Urothelium cell line (cell line): ENCODE results near the gene RNF135.
"Not testable (repeated sequence)": the region's sequence is repeated elsewhere in the genome, so short reads cannot be mapped to it uniquely, and the experiment has no call there.

Experiments
- DNase-seq: peaks from one replicate; pipeline ENCODE4 v3.0.0; 2011; ENCODE audit warnings: low spot score, mixed read lengths
- FAIRE-seq: peaks from 2 replicates; lab custom pipeline; 2011; peaks lifted over from hg19 to GRCh38; lab: Jason Lieb, UNC

The RNF135 gene

DNA sequence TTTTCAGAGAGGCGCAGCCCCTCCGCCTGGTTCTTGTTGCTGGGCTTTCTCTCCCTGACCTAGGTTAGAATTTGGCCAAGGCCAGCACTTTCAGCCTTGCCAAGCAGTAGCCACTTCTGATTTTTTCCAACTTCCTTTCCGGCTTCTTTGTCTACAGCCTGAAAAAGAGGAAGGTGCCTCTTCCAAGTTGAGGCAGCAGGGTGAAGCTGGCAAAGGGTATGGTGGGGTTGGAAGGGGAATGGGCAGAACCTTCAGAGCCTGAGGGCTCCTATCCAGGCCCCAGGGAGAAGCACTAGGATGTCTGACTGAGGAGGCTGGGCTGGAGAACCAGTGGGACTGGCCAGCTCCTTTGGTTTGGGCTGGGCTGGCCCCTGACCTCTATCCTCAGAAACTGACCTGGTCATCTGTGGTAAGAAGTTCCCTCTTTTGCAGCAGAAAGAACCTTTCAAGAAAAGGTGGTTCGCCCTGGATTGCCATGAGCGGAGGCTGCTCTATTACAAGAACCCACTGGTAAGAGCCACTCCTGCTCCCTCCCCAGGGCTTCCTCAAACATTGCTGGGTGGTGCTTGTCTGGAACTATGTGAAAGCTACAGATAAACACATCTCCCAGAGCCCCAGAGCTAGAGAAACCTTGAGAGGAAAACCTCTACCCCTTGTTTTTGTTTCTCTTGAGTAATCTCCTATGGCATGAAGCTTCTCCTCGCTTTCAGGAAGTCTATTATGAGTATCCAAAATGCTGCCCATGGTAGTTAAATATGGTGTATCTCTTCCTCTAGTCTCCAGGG lies 16.6 kb upstream of the RNF135 start:
- FAIRE-seq (no peak), DNase-seq (no peak)

- DNase-seq (no peak), FAIRE-seq (no peak)
Observed at GRCh38 chr17:30956764-30957374, 14.0 kb upstream of the RNF135 start.

DNA sequence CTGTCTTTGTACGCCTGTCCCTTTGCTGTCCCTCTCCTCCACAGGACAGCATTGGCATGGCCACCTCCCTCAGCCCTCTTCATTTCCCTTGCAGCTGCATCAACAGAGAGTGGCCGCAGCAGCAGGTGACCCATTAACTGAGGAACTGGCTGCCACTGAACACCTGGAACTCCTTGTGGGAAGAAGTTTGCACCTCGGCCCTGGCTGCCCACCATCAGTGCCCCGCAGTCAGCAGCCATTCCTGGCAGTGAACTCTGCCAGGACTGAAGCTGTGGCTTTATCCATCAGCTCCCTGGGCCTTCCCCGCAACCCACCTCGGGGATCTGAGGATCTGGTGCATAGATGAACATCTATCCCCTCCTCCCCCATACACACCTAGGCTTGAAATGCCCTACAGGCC lies 13.1 kb upstream of the RNF135 start:
- FAIRE-seq (no peak), DNase-seq (no peak)

DNA sequence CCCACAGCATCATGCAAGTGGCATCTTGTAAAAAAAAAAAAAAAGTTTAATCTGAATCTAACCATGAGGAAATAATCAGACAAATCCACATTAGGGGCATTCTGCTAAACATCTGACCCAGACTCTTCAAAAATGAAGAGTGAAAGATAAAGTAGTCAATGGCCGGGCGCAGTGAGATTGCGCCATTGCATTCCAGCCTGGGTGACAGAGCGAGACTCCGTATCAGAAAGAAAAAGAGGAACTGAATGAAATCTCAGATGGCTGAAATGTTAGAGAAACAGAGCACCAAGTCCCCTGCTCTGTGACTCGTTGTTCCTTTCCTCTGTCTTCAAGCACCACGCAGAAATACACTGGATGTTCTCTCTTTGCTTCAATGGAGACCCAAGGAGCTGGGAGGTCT lies 12.7 kb upstream of the RNF135 start:
- DNase-seq (no peak), FAIRE-seq (no peak)

DNA sequence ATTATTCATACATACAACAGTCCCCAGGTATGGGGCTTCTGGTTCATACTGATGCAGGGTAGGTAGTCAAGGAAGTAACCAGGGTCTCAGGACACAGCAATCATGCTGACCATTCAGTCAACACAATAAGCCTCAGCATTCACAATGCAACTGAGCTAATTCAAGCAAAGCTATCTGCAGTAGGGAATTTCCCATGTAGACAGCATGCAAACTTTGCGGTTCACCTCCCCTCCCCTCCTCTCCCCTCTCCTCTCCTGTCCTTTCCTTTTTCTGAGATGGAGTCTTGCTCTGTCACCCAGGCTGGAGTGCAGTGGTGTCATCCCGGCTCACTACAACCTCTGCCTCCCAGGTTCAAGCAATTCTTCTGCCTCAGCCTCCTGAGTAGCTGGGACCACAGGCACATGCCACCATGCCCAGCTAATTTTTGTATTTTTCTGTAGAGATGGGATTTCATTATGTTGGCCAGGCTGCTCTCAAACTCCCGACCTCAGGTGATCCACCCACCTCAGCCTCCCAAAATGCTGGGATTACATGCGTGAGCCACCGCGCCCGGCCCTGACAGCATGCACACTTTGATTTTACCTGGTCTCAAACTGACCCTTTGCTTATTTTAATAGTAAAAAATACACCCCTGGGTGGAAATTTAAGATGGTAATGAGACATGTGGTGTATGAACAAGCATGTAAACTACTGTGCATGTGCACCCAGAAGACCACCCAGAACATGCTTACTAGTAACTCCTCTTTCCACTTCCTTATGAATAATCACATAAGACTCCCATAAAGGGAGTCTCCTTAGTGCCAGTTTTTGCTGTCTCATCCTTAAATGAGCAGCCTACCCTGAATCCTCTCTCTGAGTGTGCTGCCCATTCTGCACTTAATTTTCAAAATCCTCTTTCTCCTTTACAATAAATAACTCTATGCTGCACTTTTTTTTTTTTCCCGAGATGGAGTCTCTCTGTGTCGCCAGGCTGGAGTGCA lies 9.3 kb upstream of the RNF135 start:
- FAIRE-seq (no peak), DNase-seq (no peak)

DNA sequence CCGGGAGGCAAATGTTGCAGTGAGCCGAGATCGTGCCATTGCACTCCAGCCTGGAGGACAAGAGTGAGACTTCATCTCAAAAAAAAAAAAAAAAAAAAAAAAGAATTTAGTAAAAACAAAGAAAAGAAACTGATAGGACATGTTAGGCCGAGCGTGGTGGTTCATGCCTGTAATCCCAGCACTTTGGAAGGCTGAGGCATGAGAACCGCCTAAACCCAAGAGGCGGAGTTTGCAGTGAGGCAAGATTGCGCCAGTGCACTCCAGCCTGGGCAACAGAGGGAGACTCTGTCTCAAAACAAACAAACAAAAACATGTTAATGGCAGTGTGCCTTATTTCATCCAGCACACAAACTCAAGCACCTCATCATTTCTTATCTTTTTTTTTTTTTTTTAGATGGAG lies 6.5 kb upstream of the RNF135 start:
- FAIRE-seq, result not testable (repeated sequence)

GRCh38 chr17:30964876-30965275 lies 6.0 kb upstream of the RNF135 start:
- FAIRE-seq, result no peak

More for the DNA sequence above, 6.5 kb upstream of the RNF135 start:
- not testable (repeated sequence) for DNase-seq

GRCh38 chr17:30965686-30966085 lies 5.2 kb upstream of the RNF135 start:
- FAIRE-seq, result no peak
- DNase-seq, result no peak

More at GRCh38 chr17:30964876-30965275, 6.0 kb upstream of the RNF135 start:
- no peak for DNase-seq

DNA sequence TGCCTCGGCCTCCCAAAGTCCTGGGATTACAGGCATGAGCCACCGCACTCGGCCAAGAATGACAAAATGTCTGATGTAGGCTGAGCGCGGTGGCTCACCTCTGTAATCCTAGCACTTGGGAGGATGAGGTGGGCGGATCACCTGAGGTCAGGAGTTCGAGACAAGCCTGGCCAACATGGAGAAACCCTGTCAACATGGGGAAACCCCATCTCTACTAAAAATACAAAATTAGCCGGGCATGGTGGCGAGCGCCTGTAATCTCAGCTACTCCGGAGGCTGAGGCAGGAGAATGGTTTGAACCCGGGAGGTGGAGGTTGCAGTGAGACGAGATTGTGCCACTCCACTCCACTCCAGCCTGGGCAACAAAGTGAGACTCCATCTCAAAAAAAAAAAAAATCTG lies 2.9 kb upstream of the RNF135 start:
- not testable (repeated sequence) for FAIRE-seq, DNase-seq

- DNase-seq (no peak), FAIRE-seq (no peak)
Observed at GRCh38 chr17:30969989-30970830, 629 bp upstream of the RNF135 start.

DNA sequence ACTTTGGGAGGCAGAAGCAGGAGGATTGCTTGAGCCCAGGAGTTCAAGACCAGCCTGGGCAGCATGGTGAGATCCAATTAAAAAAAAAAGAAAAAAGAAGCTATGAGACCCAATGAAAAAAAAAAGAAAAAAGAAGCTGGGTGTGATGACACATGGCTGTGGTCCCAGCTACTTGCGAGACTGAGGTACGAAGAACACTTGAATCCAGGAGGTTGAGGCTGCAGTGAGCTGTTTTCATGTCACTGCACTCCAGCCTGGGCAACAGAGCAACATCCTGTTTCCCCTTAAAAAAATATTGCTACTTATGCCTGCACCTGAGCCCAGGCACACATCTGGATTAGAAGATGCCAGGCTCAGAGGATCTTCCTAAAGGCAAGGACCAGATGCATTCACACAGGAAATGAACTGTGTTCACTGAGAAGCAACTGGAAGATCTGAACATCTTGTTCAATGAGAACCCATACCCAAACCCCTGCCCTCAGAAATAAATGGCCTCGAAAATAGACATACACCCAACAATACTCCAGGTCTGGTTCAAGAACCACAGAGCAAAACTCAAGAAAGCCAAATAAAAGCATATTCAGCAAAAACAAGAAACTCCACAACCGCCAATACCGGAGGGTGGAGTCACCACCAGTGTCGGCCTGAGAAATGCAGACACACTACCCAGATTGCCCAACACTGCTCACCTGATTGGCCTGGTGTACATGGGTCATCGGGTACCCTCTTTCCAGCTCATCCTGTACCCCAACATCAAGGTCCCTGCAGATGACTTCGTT lies 4.4 kb downstream of the RNF135 start:
- FAIRE-seq (no peak), DNase-seq (no peak)

GRCh38 chr17:30979919-30980318 lies 9.1 kb downstream of the RNF135 start:
- not testable (repeated sequence) for DNase-seq, FAIRE-seq

DNA sequence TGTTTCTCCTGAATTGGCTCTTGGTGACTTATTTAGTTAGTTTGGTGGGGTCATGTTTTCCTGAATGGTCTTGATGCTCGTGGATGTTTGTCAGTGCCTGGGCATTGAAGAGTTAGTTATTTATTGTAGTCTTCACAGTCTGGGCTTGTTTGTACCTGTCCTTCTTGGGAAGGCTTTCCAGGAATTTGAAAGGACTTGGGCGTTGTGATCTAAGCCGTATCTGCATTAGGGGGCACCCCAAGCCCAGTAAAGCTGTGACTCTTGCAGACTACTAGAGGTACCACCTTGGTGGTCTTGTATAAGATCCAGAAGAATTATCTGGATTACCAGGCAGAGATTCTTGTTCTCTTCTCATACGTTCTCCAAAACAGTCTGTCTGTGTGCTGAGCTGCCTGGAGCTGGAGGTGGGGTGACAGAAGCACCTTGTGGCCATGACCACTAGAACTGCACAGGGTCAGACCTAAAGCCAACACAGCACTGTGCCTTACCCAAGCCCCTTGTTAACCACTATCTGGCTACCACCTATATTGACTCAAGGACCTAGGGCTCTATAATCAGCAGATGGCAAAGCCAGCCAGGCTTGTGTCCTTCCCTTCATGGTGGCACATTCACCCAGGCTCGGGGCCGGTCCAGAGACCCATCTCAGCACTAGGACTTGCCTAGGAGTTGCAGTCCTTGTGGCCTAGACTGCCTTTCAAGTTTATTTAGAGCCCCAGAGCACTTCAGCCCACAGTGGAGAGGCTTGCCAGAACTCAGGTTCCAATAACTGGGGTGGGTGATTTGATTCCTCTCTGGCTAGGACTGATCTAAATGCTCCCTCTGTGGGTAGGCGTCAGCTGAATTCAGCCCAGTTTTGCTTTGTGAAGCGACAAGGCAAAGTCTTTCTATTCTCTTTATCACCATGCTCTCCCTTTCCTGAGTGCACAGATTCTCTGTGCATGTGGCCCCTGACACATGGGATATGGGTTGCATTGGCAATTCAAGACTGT lies 11.0 kb downstream of the RNF135 start:
- no peak for DNase-seq
- FAIRE-seq, result no peak

DNA sequence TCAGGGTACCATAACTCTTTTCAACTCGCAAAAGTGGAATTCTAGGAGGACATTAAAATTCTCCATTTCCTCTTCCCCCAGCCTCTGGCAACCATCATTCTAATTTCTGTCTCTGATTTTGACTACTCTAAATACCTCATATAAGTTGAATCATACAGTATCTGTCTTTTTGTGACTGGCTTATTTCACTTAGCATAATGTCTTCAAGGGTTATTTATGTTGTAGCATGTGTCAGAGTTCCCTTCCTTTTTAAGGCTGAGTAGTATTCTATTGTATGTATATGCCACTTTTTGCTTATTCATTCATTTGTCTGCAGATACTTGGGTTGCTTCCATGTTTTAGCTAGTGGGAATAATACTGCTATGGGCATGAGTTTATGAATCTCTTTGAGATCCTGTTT lies 12.0 kb downstream of the RNF135 start:
- DNase-seq (no peak), FAIRE-seq (no peak)

GRCh38 chr17:30990458-30990857 lies 19.6 kb downstream of the RNF135 start:
- FAIRE-seq, result no peak
- DNase-seq, result no peak

GRCh38 chr17:30992551-30992950 lies 21.7 kb downstream of the RNF135 start:
- no peak for DNase-seq
- FAIRE-seq, result no peak

- DNase-seq (no peak), FAIRE-seq (no peak)
Observed at GRCh38 chr17:30995347-30995746, 24.5 kb downstream of the RNF135 start.

GRCh38 chr17:30996486-30996885 lies 25.6 kb downstream of the RNF135 start:
- no peak for DNase-seq
- no peak for FAIRE-seq
